ENCODE data around the gene IL15RA.

The IL15RA gene

DNA sequence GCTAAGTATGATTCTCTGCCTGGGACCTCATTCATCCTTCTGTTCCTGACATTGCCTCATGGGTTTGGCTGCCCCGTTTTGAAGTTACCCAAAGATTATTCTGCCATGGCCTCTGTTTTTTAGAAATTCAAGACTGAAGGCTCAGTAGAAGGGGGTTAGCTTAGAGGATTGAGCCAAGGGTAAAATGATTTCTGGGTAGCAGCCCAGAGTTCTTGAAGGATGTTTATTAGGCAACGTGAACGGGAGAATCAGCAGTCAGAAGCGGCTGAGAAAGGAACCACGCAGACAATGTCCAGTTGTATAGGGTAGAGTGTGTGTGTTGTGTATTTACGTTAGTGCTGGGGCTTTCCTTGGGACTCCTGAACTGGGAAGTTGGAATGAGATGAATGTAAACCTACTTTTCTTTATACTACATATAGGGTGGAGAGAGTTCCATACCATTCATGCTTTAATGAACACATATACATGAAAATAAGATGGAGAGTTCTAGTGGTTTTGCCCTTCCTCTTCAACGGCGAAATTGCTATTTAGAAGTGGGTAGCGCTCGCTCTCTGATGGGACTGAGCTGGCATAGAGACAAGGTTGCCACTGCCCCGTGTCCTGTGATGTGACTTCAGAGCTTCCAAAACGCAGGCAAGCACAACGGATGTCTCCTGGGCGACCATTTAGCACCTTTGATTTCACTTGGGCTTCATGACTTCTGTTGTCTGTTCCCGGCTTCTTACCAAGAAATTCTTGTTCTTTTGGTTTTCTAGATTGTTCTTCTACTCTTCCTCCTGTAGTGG, 35.0 kb upstream of the IL15RA start:
- no peaks in the 10 kb centered on the region for H3K79me1 ChIP-seq (ENCODE audit: low read length)
- no peaks in the 10 kb centered on the region for H3K36me3 ChIP-seq (ENCODE audit: control insufficient read depth in 1 of 2, insufficient read depth in 2 of 2, low read length in 2 of 2)
- no peak overlapping the region for H2BK12ac ChIP-seq (ENCODE audit: low read length)
- H3K4ac ChIP-seq (ENCODE audit: low read depth, low read length), result no peak overlapping the region
- H3K79me2 ChIP-seq (ENCODE audit: control insufficient read depth, insufficient read depth, low read length, poor library complexity), result no peaks in the 10 kb centered on the region
- no peak overlapping the region for H3K18ac ChIP-seq (ENCODE audit: low read length)
- H2BK5ac ChIP-seq (ENCODE audit: low read depth, low read length, poor library complexity), result no peak overlapping the region
- no peak overlapping the region for H3K23ac ChIP-seq (ENCODE audit: low read length)
- H3K4me2 ChIP-seq (ENCODE audit: low read length), result no peak overlapping the region
- H4K12ac ChIP-seq (ENCODE audit: low read depth, low read length), result no peak overlapping the region
- H3K4me1 ChIP-seq (ENCODE audit: control insufficient read depth in 1 of 2, insufficient read depth in 2 of 2, low read length in 2 of 2), result no peaks in the 10 kb centered on the region
- WGBS (ENCODE audit: extremely low coverage, insufficient coverage, insufficient read length), result no CpG with 5 or more reads among the region's 15 CpGs
- DNase-seq, result no peak
- H2AK5ac ChIP-seq (ENCODE audit: low read length), result no peak overlapping the region
- no peak overlapping the region for H2AFZ ChIP-seq (ENCODE audit: insufficient read depth, low read length, poor library complexity)
- H3K9ac ChIP-seq (ENCODE audit: low read length), result no peak overlapping the region
- H3K4me3 ChIP-seq (ENCODE audit: low read depth, low read length), result no peak overlapping the region
- no peak overlapping the region for H4K8ac ChIP-seq (ENCODE audit: low read depth, low read length)
- H2BK120ac ChIP-seq (ENCODE audit: insufficient read depth, low read length, poor library complexity), result no peak overlapping the region
- H4K91ac ChIP-seq (ENCODE audit: low read depth, low read length), result no peak overlapping the region
- H3K27me3 ChIP-seq (ENCODE audit: insufficient read depth, low read length), result no peaks in the 10 kb centered on the region
- no peak overlapping the region for H3K14ac ChIP-seq (ENCODE audit: low read length)
- H3K9me3 ChIP-seq (ENCODE audit: insufficient read depth, low read depth, low read length), result peaks cover 3% of the 10 kb centered on the region
- H3K27ac ChIP-seq (ENCODE audit: low read depth, low read length), result no peak overlapping the region

GRCh38 chr10:6011558-6011957, 34.2 kb upstream of the IL15RA start:
- no peaks in the 10 kb centered on the region for H3K27me3 ChIP-seq (ENCODE audit: insufficient read depth, low read length)
- no peak overlapping the region for H2AFZ ChIP-seq (ENCODE audit: insufficient read depth, low read length, poor library complexity)
- H3K9ac ChIP-seq (ENCODE audit: low read length), result no peak overlapping the region
- H4K12ac ChIP-seq (ENCODE audit: low read depth, low read length), result no peak overlapping the region
- DNase-seq, result no peak
- H3K4ac ChIP-seq (ENCODE audit: low read depth, low read length), result no peak overlapping the region
- H2BK12ac ChIP-seq (ENCODE audit: low read length), result no peak overlapping the region
- H3K9me3 ChIP-seq (ENCODE audit: insufficient read depth, low read depth, low read length), result peaks cover 3% of the 10 kb centered on the region
- H2AK5ac ChIP-seq (ENCODE audit: low read length), result no peak overlapping the region
- no peaks in the 10 kb centered on the region for H3K79me2 ChIP-seq (ENCODE audit: control insufficient read depth, insufficient read depth, low read length, poor library complexity)
- no peak overlapping the region for H3K23ac ChIP-seq (ENCODE audit: low read length)
- no peak overlapping the region for H2BK120ac ChIP-seq (ENCODE audit: insufficient read depth, low read length, poor library complexity)
- no CpG with 5 or more reads among the region's 8 CpGs for WGBS (ENCODE audit: extremely low coverage, insufficient coverage, insufficient read length)
- no peaks in the 10 kb centered on the region for H3K36me3 ChIP-seq (ENCODE audit: control insufficient read depth in 1 of 2, insufficient read depth in 2 of 2, low read length in 2 of 2)
- H2BK5ac ChIP-seq (ENCODE audit: low read depth, low read length, poor library complexity), result no peak overlapping the region
- H3K14ac ChIP-seq (ENCODE audit: low read length), result no peak overlapping the region
- no peak overlapping the region for H4K8ac ChIP-seq (ENCODE audit: low read depth, low read length)
- H4K91ac ChIP-seq (ENCODE audit: low read depth, low read length), result no peak overlapping the region
- H3K4me1 ChIP-seq (ENCODE audit: control insufficient read depth in 1 of 2, insufficient read depth in 2 of 2, low read length in 2 of 2), result no peaks in the 10 kb centered on the region
- no peak overlapping the region for H3K4me3 ChIP-seq (ENCODE audit: low read depth, low read length)
- H3K4me2 ChIP-seq (ENCODE audit: low read length), result no peak overlapping the region
- no peaks in the 10 kb centered on the region for H3K79me1 ChIP-seq (ENCODE audit: low read length)
- H3K18ac ChIP-seq (ENCODE audit: low read length), result no peak overlapping the region
- H3K27ac ChIP-seq (ENCODE audit: low read depth, low read length), result no peak overlapping the region

DNA sequence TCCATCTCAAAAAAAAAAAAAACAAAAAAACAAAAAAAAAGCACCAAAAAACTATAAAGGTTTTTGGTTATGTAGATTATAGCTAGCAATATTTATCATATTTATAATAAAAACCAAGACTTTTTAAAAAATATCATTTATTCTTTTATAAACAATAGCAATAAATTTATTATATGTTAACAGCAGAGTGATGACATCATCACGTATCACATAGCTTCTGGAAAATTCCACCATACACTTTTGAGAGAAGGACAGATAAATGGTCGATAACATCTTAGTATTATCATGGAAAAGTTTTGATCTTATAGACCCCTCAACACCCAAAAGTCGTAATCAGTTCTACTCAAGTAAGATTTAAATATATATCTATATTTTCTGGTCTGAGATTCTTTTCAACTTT, 33.2 kb upstream of the IL15RA start:
- H3K9me3 ChIP-seq (ENCODE audit: insufficient read depth, low read depth, low read length), result peaks cover 3% of the 10 kb centered on the region
- no peak overlapping the region for H2AK5ac ChIP-seq (ENCODE audit: low read length)
- no peak overlapping the region for H4K12ac ChIP-seq (ENCODE audit: low read depth, low read length)
- H4K91ac ChIP-seq (ENCODE audit: low read depth, low read length), result no peak overlapping the region
- H3K4me1 ChIP-seq (ENCODE audit: control insufficient read depth in 1 of 2, insufficient read depth in 2 of 2, low read length in 2 of 2), result no peaks in the 10 kb centered on the region
- no peak overlapping the region for H3K14ac ChIP-seq (ENCODE audit: low read length)
- no peak overlapping the region for H3K9ac ChIP-seq (ENCODE audit: low read length)
- no peak overlapping the region for H3K27ac ChIP-seq (ENCODE audit: low read depth, low read length)
- H3K4me2 ChIP-seq (ENCODE audit: low read length), result no peak overlapping the region
- H3K4ac ChIP-seq (ENCODE audit: low read depth, low read length), result no peak overlapping the region
- no peak overlapping the region for H2AFZ ChIP-seq (ENCODE audit: insufficient read depth, low read length, poor library complexity)
- no peak overlapping the region for H3K18ac ChIP-seq (ENCODE audit: low read length)
- no peaks in the 10 kb centered on the region for H3K79me1 ChIP-seq (ENCODE audit: low read length)
- WGBS (ENCODE audit: extremely low coverage, insufficient coverage, insufficient read length), result no CpG with 5 or more reads among the region's 3 CpGs
- no peaks in the 10 kb centered on the region for H3K27me3 ChIP-seq (ENCODE audit: insufficient read depth, low read length)
- H2BK12ac ChIP-seq (ENCODE audit: low read length), result no peak overlapping the region
- no peak overlapping the region for H4K8ac ChIP-seq (ENCODE audit: low read depth, low read length)
- no peaks in the 10 kb centered on the region for H3K79me2 ChIP-seq (ENCODE audit: control insufficient read depth, insufficient read depth, low read length, poor library complexity)
- H2BK5ac ChIP-seq (ENCODE audit: low read depth, low read length, poor library complexity), result no peak overlapping the region
- H2BK120ac ChIP-seq (ENCODE audit: insufficient read depth, low read length, poor library complexity), result no peak overlapping the region
- DNase-seq, result no peak
- H3K4me3 ChIP-seq (ENCODE audit: low read depth, low read length), result no peak overlapping the region
- H3K36me3 ChIP-seq (ENCODE audit: control insufficient read depth in 1 of 2, insufficient read depth in 2 of 2, low read length in 2 of 2), result no peaks in the 10 kb centered on the region
- no peak overlapping the region for H3K23ac ChIP-seq (ENCODE audit: low read length)

DNA sequence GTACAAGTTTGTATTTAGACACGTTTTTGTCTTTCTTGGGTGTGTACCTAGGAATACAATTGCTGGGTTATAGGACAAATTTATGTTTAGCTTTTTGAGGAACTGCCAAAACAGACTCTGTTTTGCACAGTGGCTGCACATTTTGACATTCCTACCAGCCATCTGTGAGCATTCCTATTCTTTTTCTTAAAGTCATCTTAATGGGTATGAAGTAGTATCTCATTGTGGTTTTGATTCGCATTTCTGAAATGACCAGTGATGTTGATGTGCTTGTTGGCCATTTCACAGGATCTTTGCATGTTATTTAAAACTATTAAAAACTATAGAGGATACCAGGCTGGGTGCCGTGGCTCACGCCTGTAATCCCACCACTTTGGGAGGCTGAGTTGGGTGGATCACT, 32.6 kb upstream of the IL15RA start:
- Histone ChIP-seq H4K8ac (ENCODE audit: low read depth, low read length) (no peak overlapping the region), H2BK12ac (ENCODE audit: low read length) (no peak overlapping the region), H2AFZ (ENCODE audit: insufficient read depth, low read length, poor library complexity) (no peak overlapping the region), H2AK5ac (ENCODE audit: low read length) (no peak overlapping the region), H3K4me2 (ENCODE audit: low read length) (no peak overlapping the region), H3K23ac (ENCODE audit: low read length) (no peak overlapping the region), H3K18ac (ENCODE audit: low read length) (no peak overlapping the region), H4K12ac (ENCODE audit: low read depth, low read length) (no peak overlapping the region), H3K14ac (ENCODE audit: low read length) (no peak overlapping the region), H3K4ac (ENCODE audit: low read depth, low read length) (no peak overlapping the region), H3K79me2 (ENCODE audit: control insufficient read depth, insufficient read depth, low read length, poor library complexity) (no peaks in the 10 kb centered on the region), H3K36me3 (ENCODE audit: control insufficient read depth in 1 of 2, insufficient read depth in 2 of 2, low read length in 2 of 2) (no peaks in the 10 kb centered on the region), H3K9me3 (ENCODE audit: insufficient read depth, low read depth, low read length) (peaks cover 3% of the 10 kb centered on the region), H3K4me3 (ENCODE audit: low read depth, low read length) (no peak overlapping the region), H3K79me1 (ENCODE audit: low read length) (no peaks in the 10 kb centered on the region), H3K27ac (ENCODE audit: low read depth, low read length) (no peak overlapping the region), H2BK5ac (ENCODE audit: low read depth, low read length, poor library complexity) (no peak overlapping the region), H2BK120ac (ENCODE audit: insufficient read depth, low read length, poor library complexity) (no peak overlapping the region), H3K27me3 (ENCODE audit: insufficient read depth, low read length) (no peaks in the 10 kb centered on the region), H3K9ac (ENCODE audit: low read length) (no peak overlapping the region), H4K91ac (ENCODE audit: low read depth, low read length) (no peak overlapping the region), H3K4me1 (ENCODE audit: control insufficient read depth in 1 of 2, insufficient read depth in 2 of 2, low read length in 2 of 2) (no peaks in the 10 kb centered on the region)
- no peak for DNase-seq
- WGBS (ENCODE audit: extremely low coverage, insufficient coverage, insufficient read length), result no CpG with 5 or more reads among the region's 4 CpGs

Measured in trophoblast cell (in vitro differentiated cells and primary cell).